ENCODE results near the gene DNM1.

Gene DNM1

GRCh38 chr9:128203024-128203706, at the start of gene DNM1:
Gene DNM1, plus strand, starts transcription at chr9:128203379. Its CDS starts 92 bp downstream, at chr9:128203471.
- no peak for DNase-seq

GRCh38 chr9:128153947-128154695, 49.1 kb upstream of the DNM1 start:
- no peak for DNase-seq

- no peak for DNase-seq
These were observed 47.3 kb upstream of the DNM1 start for GRCh38 chr9:128155736-128156500.

GRCh38 chr9:128159522-128159783, 43.7 kb upstream of the DNM1 start:
- DNase-seq = no peak

GRCh38 chr9:128159784-128160602, 43.2 kb upstream of the DNM1 start, which contains the start of gene BBLN:
Gene BBLN, plus strand, starts transcription at chr9:128160265. Its CDS starts 143 bp downstream, at chr9:128160408.
- DNase-seq = peak; percentile 69 to 70

- DNase-seq = no peak
These were observed 42.6 kb upstream of the DNM1 start for GRCh38 chr9:128160603-128160987.

- no peak for DNase-seq
These were observed 41.8 kb upstream of the DNM1 start for GRCh38 chr9:128161215-128161902.

- DNase-seq = no peak
These were observed 40.8 kb upstream of the DNM1 start for GRCh38 chr9:128162215-128163026.

- DNase-seq = no peak
These were observed 40.1 kb upstream of the DNM1 start for GRCh38 chr9:128163027-128163515.

- DNase-seq = no peak
These were observed 39.5 kb upstream of the DNM1 start for GRCh38 chr9:128163523-128164306.

GRCh38 chr9:128164307-128164885, 38.8 kb upstream of the DNM1 start:
- no peak for DNase-seq

- DNase-seq = no peak
These were observed 37.0 kb upstream of the DNM1 start for GRCh38 chr9:128166169-128166568.

GRCh38 chr9:128167209-128167608, 36.0 kb upstream of the DNM1 start:
- no peak for DNase-seq

- DNase-seq = peak in 1 of 2 experiments; percentile 18
These were observed 34.4 kb upstream of the DNM1 start for GRCh38 chr9:128168731-128169308.

GRCh38 chr9:128169492-128169891, 33.7 kb upstream of the DNM1 start:
- DNase-seq = no peak

- DNase-seq = no peak
These were observed 33.3 kb upstream of the DNM1 start for GRCh38 chr9:128169925-128170324.

- no peak for DNase-seq
These were observed 29.1 kb upstream of the DNM1 start for GRCh38 chr9:128174062-128174461.

- no peak for DNase-seq
These were observed 28.0 kb upstream of the DNM1 start for GRCh38 chr9:128175102-128175563.

- DNase-seq = no peak
These were observed 27.5 kb upstream of the DNM1 start for GRCh38 chr9:128175726-128176125.
